CD8-positive, alpha-beta memory T cell (primary cell): ENCODE measurements around the gene ZNF622. TPM values are rescaled to one million over a fixed set of nuclear protein-coding genes. Genes with fewer than 3 reads are reported as not detected.

Source experiments
- CTCF ChIA-PET: fragments of 350-600 bp; sonication (Branson Sonifier 250); formaldehyde crosslinking; loops from one replicate; lab custom pipeline; 2021; ENCODE audit warnings: antibody characterized with exemption; lab: Charles Lee
- POLR2A ChIA-PET: fragments of 350-600 bp; sonication (Branson Sonifier 250); formaldehyde crosslinking; loops from one replicate; lab custom pipeline; 2021; ENCODE audit warnings: antibody characterized with exemption; lab: Charles Lee
- DNase-seq, 5 donors: peaks; one replicate each; pipeline versions ENCODE4 v3.0.0 to v3.0.0-alpha.2; 2020 to 2022; ENCODE audit warnings: mixed read lengths in 1 of 5
- H3K27ac ChIP-seq: one replicate; pipeline ENCODE4 v1.7.0; 2013; ENCODE audit warnings: low read depth, mild to moderate bottlenecking, low read length, moderate library complexity
- H3K27me3 ChIP-seq: 2 replicates; pipeline ENCODE4 v1.7.0; 2013; ENCODE audit warnings: low read length, mild to moderate bottlenecking; ENCODE audit not compliant: insufficient read depth, poor library complexity, severe bottlenecking
- H3K36me3 ChIP-seq: 2 replicates; pipeline ENCODE4 v1.7.0; 2013; ENCODE audit warnings: mild to moderate bottlenecking, low read length, moderate library complexity; ENCODE audit not compliant: insufficient read depth
- H3K4me1 ChIP-seq: 2 replicates; pipeline ENCODE4 v1.7.0; 2013; ENCODE audit warnings: mild to moderate bottlenecking, low read length, moderate library complexity; ENCODE audit not compliant: insufficient read depth
- H3K4me3 ChIP-seq: 2 replicates; pipeline ENCODE4 v1.7.0; 2013; ENCODE audit warnings: mild to moderate bottlenecking, low read length
- H3K9me3 ChIP-seq: 2 replicates; pipeline ENCODE4 v1.7.0; 2013; ENCODE audit warnings: mild to moderate bottlenecking, low read length
- H3K27ac Mint-ChIP-seq, 8 donors: one replicate each; pipeline ENCODE4 v1.8.0; 2020 to 2021; ENCODE audit warnings: mixed read lengths in 8 of 8, mild to moderate bottlenecking in 6 of 8, inconsistent platforms in 3 of 8, moderate library complexity in 3 of 8
- H3K27me3 Mint-ChIP-seq, 2 donors: one replicate each; pipeline ENCODE4 v1.8.0; 2020 to 2021; ENCODE audit warnings: mixed read lengths in 2 of 2, mild to moderate bottlenecking in 1 of 2, moderate library complexity in 1 of 2
- H3K36me3 Mint-ChIP-seq, 3 donors: one replicate each; pipeline ENCODE4 v1.8.0; 2020 to 2021; ENCODE audit warnings: mixed read lengths in 3 of 3, inconsistent platforms in 1 of 3, mild to moderate bottlenecking in 1 of 3
- H3K4me1 Mint-ChIP-seq, 3 donors: one replicate each; pipeline ENCODE4 v1.8.0; 2020 to 2021; ENCODE audit warnings: mixed read lengths in 3 of 3, inconsistent platforms in 1 of 3, mild to moderate bottlenecking in 1 of 3
- H3K4me3 Mint-ChIP-seq, 7 donors: one replicate each; pipeline ENCODE4 v1.8.0; 2020 to 2021; ENCODE audit warnings: mixed read lengths in 7 of 7, mild to moderate bottlenecking in 6 of 7, moderate library complexity in 4 of 7, inconsistent platforms in 2 of 7
- H3K9me3 Mint-ChIP-seq, 5 donors: one replicate each; pipeline ENCODE4 v1.8.0; 2020 to 2022; ENCODE audit warnings: mixed read lengths in 5 of 5, mild to moderate bottlenecking in 3 of 5, moderate library complexity in 2 of 5, inconsistent platforms in 1 of 5
- polyA plus RNA-seq: library from polyadenylated mRNA; unstranded; fragments of 300-500 nt; fragmentation: Illumina TruSeq; gene quantifications from one replicate; pipeline ENCODE4 v1.2.3, GENCODE V29; 2021
- total RNA-seq, 2 experiments: library from RNA; stranded (reverse); gene quantifications; one replicate each; pipeline ENCODE4 v1.2.3, GENCODE V29; 2021

Gene ZNF622
- total and polyA plus RNA-seq, 3 experiments from 2014 or later: 45.1 to 54.9 (median 45.9) TPM

DNA sequence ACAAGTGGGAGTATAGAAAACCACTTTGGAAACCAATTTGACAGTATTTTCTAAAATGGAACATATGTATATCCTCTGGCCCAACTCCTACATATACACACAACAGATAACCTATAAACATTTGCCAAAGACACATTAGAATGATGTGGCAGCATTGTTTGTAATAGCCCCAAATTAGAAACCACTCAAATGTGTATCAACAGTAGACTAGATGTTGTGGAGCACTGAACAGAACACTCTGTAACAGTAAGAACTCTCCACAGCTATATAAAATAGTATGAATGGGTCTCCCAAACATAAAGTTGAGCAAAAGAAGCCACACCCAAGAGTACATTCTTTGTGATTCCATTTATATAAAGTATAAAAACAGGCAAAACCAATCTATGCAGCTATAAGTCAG is 6.1 kb downstream of the ZNF622 start:
- peaks cover 84% of the 10 kb centered on the region for H3K4me1 ChIP-seq
- POLR2A ChIA-PET: no interaction called here

DNA sequence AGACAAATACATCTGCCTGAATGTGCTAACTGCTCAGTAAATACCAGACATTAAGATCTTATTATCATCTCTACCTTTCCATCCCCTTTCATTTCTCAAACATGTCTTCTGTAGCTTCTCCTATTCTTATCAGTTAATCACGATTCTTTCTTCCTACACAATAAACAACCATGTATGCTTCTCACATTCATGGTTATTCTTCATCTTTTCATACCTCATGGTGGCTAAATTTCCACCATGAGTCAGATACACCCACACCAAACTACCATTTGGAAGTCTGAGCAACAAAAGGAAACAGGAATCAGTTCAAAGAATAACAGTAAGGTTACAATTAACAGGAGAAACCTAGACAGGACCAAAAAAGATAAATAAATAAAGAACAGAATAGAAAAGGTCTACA is 7.7 kb downstream of the ZNF622 start:
- Mint-ChIP-seq H3K36me3 (peaks cover 5 to 91% (median 20%) of the 10 kb centered on the region in 3 donors), H3K9me3 (no peaks in the 10 kb centered on the region), H3K4me3 (no peak overlapping the region), H3K27ac (peak overlapping the region in 6 of 8 donors; percentile 10 to 72 (median 28)), H3K27me3 (no peaks in the 10 kb centered on the region), H3K4me1 (peaks cover 66 to 96% (median 95%) of the 10 kb centered on the region in 3 donors)
- H3K27me3 ChIP-seq: no peaks in the 10 kb centered on the region
- POLR2A ChIA-PET: no interaction called here
- H3K27ac ChIP-seq: no peak overlapping the region
- no peak overlapping the region for H3K4me3 ChIP-seq
- peaks cover 52% of the 10 kb centered on the region for H3K36me3 ChIP-seq
- CTCF ChIA-PET: interaction anchor here (1.1 to 2.0 kb wide), 3 partner anchors 11 to 209 kb away, joined by 3 to 7 read pairs (median 3); no protein-coding TSS in a partner anchor
- no peak for DNase-seq
- peaks cover 68% of the 10 kb centered on the region for H3K4me1 ChIP-seq
- H3K9me3 ChIP-seq: no peaks in the 10 kb centered on the region

More for the DNA sequence above, 6.1 kb downstream of the ZNF622 start:
- peaks cover 76 to 99% (median 97%) of the 10 kb centered on the region in 3 donors for H3K4me1 Mint-ChIP-seq
- H3K9me3 Mint-ChIP-seq: no peaks in the 10 kb centered on the region
- H3K9me3 ChIP-seq: no peaks in the 10 kb centered on the region
- H3K27ac ChIP-seq: no peak overlapping the region
- no peaks in the 10 kb centered on the region for H3K27me3 ChIP-seq
- CTCF ChIA-PET: no interaction called here
- no peaks in the 10 kb centered on the region for H3K27me3 Mint-ChIP-seq
- no peak for DNase-seq
- peak overlapping the region; percentile 10 to 62 (median 37) for H3K27ac Mint-ChIP-seq
- H3K4me3 ChIP-seq: no peak overlapping the region
- H3K36me3 Mint-ChIP-seq: peaks cover 5 to 95% (median 24%) of the 10 kb centered on the region in 3 donors
- H3K4me3 Mint-ChIP-seq: no peak overlapping the region
- peaks cover 52% of the 10 kb centered on the region for H3K36me3 ChIP-seq

DNA sequence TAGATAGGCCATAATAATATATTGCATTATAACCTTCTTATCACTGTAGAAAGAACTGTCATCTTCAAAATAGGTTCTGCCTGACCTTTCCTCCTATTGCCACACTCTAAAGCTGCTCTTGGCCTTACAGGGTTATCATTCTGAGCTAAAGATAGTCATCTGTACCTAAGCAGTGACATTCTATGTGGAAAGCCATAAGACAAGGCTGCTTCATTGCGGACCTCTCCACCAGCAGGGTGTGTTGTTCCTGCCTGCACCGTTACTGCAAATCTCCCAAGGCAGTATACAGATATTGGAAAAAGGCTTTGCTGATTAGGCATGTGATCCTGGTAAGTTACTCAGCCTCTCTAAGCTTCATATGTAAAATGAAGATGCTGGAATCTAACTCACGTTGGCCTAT is 8.1 kb downstream of the ZNF622 start:
- POLR2A ChIA-PET: no interaction called here
- H3K36me3 Mint-ChIP-seq: peaks cover 5 to 91% (median 20%) of the 10 kb centered on the region in 3 donors

DNA sequence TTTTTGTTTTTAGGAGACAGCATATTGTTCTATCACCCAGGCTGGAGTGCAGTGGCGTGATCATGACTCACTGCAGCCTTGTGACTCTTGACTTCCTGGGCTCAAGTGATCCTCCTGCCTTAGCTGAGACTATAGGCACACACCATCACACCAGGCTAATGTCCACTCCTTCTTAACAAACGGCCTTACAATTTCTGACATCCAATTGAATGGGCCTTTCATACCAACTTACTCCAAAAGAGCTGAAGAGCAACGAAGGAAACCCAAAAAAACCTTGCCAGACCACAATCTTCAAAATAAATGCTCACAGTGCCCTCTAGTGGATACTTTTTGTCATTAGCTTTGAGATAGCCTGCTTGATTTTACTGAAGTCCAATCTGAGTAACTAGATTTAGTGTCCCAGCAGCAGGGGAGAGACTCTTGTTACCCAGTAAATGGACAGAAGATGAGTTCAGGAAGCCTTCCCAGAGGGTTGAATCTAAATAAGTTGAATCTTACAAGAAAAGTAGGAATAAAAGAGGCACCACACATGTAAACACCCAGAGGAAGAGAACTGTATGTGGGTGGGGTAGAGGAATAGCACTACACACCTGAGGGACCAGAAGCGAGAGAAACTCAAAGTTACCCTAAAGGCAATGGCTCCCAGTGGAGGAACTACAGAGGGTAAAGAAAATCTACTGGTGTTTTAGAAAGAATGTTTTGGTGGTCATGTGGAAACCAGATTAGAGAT is 9.3 kb downstream of the ZNF622 start:
- H3K27ac Mint-ChIP-seq: peak overlapping the region; percentile 63 to 94 (median 78)
- H3K4me3 Mint-ChIP-seq: peak overlapping the region; percentile 8 to 72 (median 64)

More for the DNA sequence above, 8.1 kb downstream of the ZNF622 start:
- no peaks in the 10 kb centered on the region for H3K9me3 ChIP-seq
- H3K27me3 ChIP-seq: no peaks in the 10 kb centered on the region
- no peaks in the 10 kb centered on the region for H3K9me3 Mint-ChIP-seq
- CTCF ChIA-PET: interaction anchor here (0.7 to 2.0 kb wide), 3 partner anchors 11 to 209 kb away, joined by 3 to 7 read pairs (median 3); no protein-coding TSS in a partner anchor
- no peak overlapping the region for H3K27ac ChIP-seq
- H3K4me1 ChIP-seq: peaks cover 65% of the 10 kb centered on the region
- no peak overlapping the region for H3K4me3 ChIP-seq
- H3K27me3 Mint-ChIP-seq: no peaks in the 10 kb centered on the region
- peak overlapping the region in 2 of 7 donors; percentile 11 to 27 for H3K4me3 Mint-ChIP-seq
- peaks cover 63 to 93% (median 93%) of the 10 kb centered on the region in 3 donors for H3K4me1 Mint-ChIP-seq
- H3K36me3 ChIP-seq: peaks cover 50% of the 10 kb centered on the region
- no peak for DNase-seq
- peak overlapping the region in 6 of 8 donors; percentile 10 to 72 (median 28) for H3K27ac Mint-ChIP-seq

DNA sequence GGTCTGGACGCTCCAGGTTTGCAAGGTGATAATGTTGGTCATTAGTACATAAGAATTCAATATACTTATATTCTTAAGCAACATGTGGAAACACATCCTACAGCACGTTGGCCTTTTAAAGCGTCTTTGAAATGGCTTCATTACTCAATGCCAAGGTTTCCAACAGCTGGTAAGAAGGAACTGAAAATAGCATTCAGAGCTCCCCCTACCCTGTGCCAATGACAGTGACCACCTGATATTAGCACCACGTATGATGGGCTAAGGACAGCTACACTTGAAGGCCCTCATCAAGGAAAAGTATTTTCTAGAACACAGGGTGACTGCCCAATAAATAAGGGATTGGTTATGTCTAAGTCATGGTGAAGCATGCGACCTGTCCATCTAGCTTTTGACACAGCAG is 9.9 kb downstream of the ZNF622 start:
- no peaks in the 10 kb centered on the region for H3K27me3 ChIP-seq
- Mint-ChIP-seq H3K27me3 (no peaks in the 10 kb centered on the region), H3K4me3 (peak overlapping the region in 6 of 7 donors; percentile 45 to 69 (median 64)), H3K4me1 (peaks cover 46 to 80% (median 76%) of the 10 kb centered on the region in 3 donors), H3K36me3 (peaks cover 5 to 91% (median 12%) of the 10 kb centered on the region in 3 donors), H3K9me3 (no peaks in the 10 kb centered on the region), H3K27ac (peak overlapping the region in 7 of 8 donors; percentile 2 to 87 (median 76))
- H3K27ac ChIP-seq: no peak overlapping the region
- no peak for DNase-seq
- peaks cover 49% of the 10 kb centered on the region for H3K4me1 ChIP-seq
- ChIA-PET CTCF (interaction anchor here (0.5 to 3.1 kb wide), 10 partner anchors 9 to 305 kb away, joined by 3 to 13 read pairs (median 6); no protein-coding TSS in a partner anchor), POLR2A (interaction anchor here (1.1 kb wide), 1 partner anchor 161 kb away, joined by 5 read pairs; the partner anchor contains the start of gene RETREG1)
- no peaks in the 10 kb centered on the region for H3K9me3 ChIP-seq
- H3K36me3 ChIP-seq: peaks cover 52% of the 10 kb centered on the region
- no peak overlapping the region for H3K4me3 ChIP-seq

More for the DNA sequence above, 9.3 kb downstream of the ZNF622 start:
- Histone ChIP-seq H3K4me1 (peaks cover 53% of the 10 kb centered on the region), H3K4me3 (no peak overlapping the region), H3K36me3 (peaks cover 50% of the 10 kb centered on the region), H3K27ac (no peak overlapping the region), H3K9me3 (no peaks in the 10 kb centered on the region), H3K27me3 (no peaks in the 10 kb centered on the region)
- POLR2A ChIA-PET: interaction anchor here (1.1 kb wide), 1 partner anchor 160 kb away, joined by 5 read pairs; the partner anchor contains the start of gene RETREG1
- peaks cover 5 to 91% (median 15%) of the 10 kb centered on the region in 3 donors for H3K36me3 Mint-ChIP-seq
- H3K9me3 Mint-ChIP-seq: no peaks in the 10 kb centered on the region
- H3K4me1 Mint-ChIP-seq: peaks cover 52 to 86% (median 82%) of the 10 kb centered on the region in 3 donors
- H3K27me3 Mint-ChIP-seq: no peaks in the 10 kb centered on the region
- peak; percentile 4 to 59 (median 48) for DNase-seq
- CTCF ChIA-PET: interaction anchor here (1.0 to 3.1 kb wide), 10 partner anchors 8 to 210 kb away, joined by 3 to 13 read pairs (median 6); no protein-coding TSS in a partner anchor

DNA sequence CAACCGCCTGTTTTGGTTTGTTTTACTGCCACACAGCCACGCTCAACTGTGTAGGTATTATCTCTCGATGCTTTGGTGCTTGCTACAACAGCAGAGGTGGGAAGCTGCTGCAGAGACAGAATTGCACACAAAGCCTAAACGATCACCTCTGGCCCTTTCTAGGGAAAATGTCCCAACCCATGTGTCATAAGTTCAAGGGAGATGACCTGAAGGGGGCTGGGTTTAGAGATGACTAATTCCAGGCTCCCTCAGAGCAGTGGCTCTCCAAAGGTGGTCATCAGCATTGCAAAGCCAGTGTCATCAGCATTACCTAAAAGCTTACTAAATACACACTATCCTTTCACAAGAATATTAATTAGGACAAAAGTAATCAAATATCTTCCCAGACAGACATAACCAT is 10.9 kb downstream of the ZNF622 start:
- CTCF ChIA-PET: interaction anchor here (2.0 to 3.1 kb wide), 2 partner anchors 10 to 212 kb away, joined by 12 to 13 read pairs; no protein-coding TSS in a partner anchor
- H3K36me3 Mint-ChIP-seq: peaks cover 5 to 93% (median 13%) of the 10 kb centered on the region in 3 donors

DNA sequence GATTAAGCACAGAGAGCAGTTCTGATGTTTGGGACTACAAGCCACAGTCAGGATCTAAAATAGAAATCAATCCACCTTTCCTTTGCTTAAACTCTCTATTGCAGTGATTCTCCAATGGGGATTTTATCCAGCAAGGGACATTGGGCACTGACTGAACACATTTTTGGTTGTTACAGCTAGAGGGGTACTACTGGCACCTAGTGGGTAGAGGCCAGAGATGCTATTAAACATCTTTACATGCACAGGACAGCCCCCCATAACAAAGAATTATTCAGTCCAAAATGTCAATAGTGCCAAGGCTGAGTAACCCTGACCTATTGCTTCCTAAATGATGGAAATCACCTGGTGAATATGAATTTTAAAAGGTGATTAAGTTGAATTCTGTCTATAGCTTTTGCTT is 12.0 kb downstream of the ZNF622 start:
- Mint-ChIP-seq H3K27ac (no peak overlapping the region), H3K4me3 (no peak overlapping the region), H3K27me3 (no peaks in the 10 kb centered on the region), H3K9me3 (no peaks in the 10 kb centered on the region), H3K4me1 (peaks cover 30 to 60% (median 55%) of the 10 kb centered on the region in 3 donors), H3K36me3 (peaks cover 5 to 95% (median 17%) of the 10 kb centered on the region in 3 donors)
- DNase-seq: no peak
- Histone ChIP-seq H3K4me1 (peaks cover 31% of the 10 kb centered on the region), H3K4me3 (no peak overlapping the region), H3K27me3 (no peaks in the 10 kb centered on the region), H3K9me3 (no peaks in the 10 kb centered on the region), H3K36me3 (peaks cover 63% of the 10 kb centered on the region), H3K27ac (no peak overlapping the region)
- ChIA-PET CTCF (interaction anchor here (3.1 kb wide), 1 partner anchor 11 kb away, joined by 12 read pairs; no protein-coding TSS in a partner anchor), POLR2A (no interaction called here)

More for the DNA sequence above, 10.9 kb downstream of the ZNF622 start:
- peaks cover 58% of the 10 kb centered on the region for H3K36me3 ChIP-seq
- no peaks in the 10 kb centered on the region for H3K27me3 ChIP-seq
- H3K4me1 Mint-ChIP-seq: peaks cover 37 to 70% (median 66%) of the 10 kb centered on the region in 3 donors
- DNase-seq: no peak
- H3K4me3 ChIP-seq: no peak overlapping the region
- H3K4me1 ChIP-seq: peaks cover 42% of the 10 kb centered on the region
- H3K9me3 ChIP-seq: no peaks in the 10 kb centered on the region
- peak overlapping the region in 4 of 8 donors; percentile 26 to 72 (median 30) for H3K27ac Mint-ChIP-seq
- no peaks in the 10 kb centered on the region for H3K9me3 Mint-ChIP-seq
- H3K27ac ChIP-seq: no peak overlapping the region
- no peaks in the 10 kb centered on the region for H3K27me3 Mint-ChIP-seq
- H3K4me3 Mint-ChIP-seq: peak overlapping the region in 1 of 7 donors; percentile 9
- POLR2A ChIA-PET: no interaction called here
